HG03469 (cell line): ENCODE data around the gene ARHGEF11.

Experiments used
- ATAC-seq: cut with Tn5 transposase; IDR thresholded peaks from one replicate; pipeline ENCODE4 v1.9.1; 2021; ENCODE audit warnings: mild to moderate bottlenecking, moderate library complexity, moderate number of reproducible peaks; ENCODE audit not compliant: unreplicated experiment

ARHGEF11 gene

GRCh38 chr1:157050836-157051235 lies 5.3 kb upstream of the ARHGEF11 start:
- no peak for ATAC-seq

- ATAC-seq: no peak
These were observed 1.5 kb upstream of the ARHGEF11 start for GRCh38 chr1:157047062-157047410.

DNA sequence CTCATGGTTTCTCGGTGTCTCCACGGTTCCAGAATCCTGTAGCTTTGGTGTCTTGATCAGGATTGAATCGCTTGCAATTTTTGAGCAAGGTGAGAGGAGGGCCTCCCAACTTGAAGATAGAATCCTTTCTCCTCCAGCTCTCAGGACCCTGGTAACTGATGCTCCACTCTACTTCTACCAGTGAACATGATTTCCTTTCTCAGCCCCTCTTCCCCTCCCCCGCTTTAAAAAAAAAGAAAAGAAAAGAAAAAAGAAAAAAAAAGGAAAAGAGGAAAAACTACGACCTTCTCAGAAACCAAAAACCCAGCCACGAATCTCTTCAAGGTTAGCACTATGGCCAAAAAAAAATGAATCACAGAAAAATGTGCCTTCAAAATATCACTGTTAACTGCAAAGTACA lies 1.2 kb downstream of the ARHGEF11 start:
- no peak for ATAC-seq

- no peak for ATAC-seq
These were observed 1.9 kb downstream of the ARHGEF11 start for GRCh38 chr1:157043685-157044084.

GRCh38 chr1:157042846-157043245 lies 2.7 kb downstream of the ARHGEF11 start:
- no peak for ATAC-seq

- ATAC-seq: no peak
These were observed 4.7 kb downstream of the ARHGEF11 start for GRCh38 chr1:157040802-157041201.

DNA sequence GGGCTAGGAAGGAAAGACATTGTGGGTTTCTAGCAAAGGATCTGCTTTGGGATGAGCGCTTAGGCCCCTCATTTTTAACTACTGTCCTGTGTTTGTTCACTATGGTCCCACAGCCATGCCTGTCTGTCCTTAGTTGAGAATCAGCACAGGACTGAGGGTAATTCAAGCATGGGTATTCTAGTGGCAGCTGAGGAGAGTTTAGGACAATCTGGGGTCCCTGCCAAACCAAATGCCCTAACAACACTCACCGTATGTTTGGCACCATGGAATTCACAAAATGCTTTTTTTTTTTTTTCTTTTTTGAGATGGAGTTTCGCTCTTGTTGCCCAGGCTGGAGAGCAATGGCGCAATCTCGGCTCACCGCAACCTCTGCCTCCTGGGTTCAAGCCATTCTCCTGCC lies 10.4 kb downstream of the ARHGEF11 start:
- ATAC-seq: no peak

GRCh38 chr1:157034137-157034800 lies 11.3 kb downstream of the ARHGEF11 start:
- ATAC-seq: no peak

DNA sequence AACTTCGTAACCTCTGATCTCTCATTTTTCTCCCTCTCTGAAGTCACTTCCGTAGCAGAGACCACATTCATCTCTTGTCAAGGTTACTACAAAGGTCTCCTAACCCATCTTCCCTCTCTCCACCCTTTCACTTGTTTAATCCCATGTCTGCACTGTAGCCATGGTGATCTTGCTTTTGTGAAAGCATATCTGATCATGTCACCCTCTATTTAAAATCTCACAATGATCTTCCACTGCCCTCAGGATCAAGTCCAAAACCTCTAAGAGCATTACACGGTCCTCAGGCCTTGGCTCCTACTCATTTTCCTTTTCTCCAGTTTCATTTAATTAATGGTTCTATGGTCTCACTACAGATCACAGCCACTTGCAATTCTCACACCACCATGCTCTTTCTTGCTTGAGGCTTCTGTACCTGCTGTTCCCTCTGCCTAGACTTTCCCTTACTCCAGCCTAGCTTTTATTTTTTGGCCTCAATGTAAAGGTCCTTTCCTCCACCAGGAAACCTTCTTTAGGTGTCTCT lies 12.1 kb downstream of the ARHGEF11 start:
- no peak for ATAC-seq

GRCh38 chr1:157032303-157032702 lies 13.2 kb downstream of the ARHGEF11 start:
- ATAC-seq: no peak

GRCh38 chr1:157030728-157031127 lies 14.8 kb downstream of the ARHGEF11 start:
- ATAC-seq: no peak

DNA sequence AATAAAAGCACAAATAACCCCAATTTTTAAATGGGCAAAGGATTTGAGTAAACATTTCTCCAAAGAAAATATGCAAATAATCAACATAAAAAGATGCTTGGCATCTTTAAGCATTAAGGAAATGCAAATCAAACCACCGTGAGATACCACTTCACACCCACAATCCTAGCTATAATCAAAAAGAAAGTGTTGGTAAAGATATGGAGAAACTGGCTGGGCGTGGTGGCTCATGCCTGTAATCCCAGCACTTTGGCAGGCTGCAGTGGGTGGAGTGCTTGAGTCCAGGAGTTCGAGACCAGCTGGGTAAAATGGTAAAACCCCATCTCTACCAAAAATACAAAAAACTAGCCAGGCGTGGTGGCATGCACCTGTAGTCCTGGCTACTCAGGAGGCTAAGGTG lies 16.9 kb downstream of the ARHGEF11 start:
- ATAC-seq: no peak

- ATAC-seq: no peak
These were observed 19.7 kb downstream of the ARHGEF11 start for GRCh38 chr1:157025856-157026255.

DNA sequence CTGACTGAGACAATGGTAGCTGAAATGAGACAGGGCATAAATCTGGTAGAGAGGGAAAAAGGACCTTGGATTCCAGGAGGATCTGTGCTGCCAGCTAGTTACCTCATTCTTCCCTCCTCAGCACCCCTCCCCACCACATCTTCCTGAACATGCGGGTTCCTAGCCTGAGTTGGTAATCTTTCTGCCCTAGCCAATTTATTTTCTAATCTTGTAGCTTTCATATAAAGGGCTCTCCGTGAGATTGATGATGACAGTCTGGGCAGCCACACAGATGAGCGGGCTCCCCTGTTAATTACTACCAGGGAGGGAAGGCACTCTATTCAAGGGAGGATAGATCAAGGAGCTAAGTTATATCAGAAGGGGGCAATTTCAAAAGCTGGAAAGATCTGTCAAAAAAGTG lies 20.2 kb downstream of the ARHGEF11 start:
- ATAC-seq: no peak

- ATAC-seq: no peak
These were observed 23.9 kb downstream of the ARHGEF11 start for GRCh38 chr1:157021688-157022087.

DNA sequence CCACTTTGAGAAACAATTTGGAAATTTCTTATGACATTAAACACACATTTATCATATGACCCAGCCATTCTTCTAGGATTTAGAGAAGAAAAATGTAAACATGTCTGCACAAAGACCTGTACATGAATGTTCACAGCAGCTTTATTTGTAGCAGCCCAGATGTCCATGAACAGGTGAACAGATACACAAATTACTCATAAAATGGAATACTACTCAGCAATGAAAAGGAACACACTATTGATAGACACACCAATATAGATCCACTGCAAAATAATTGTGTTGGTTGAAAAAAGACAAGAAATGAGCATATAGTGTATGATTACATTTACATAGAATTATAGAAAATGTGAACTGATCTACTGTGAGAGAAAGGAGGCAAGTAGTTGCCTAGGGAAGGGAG lies 26.1 kb downstream of the ARHGEF11 start:
- ATAC-seq: no peak

- ATAC-seq: no peak
These were observed 33.7 kb downstream of the ARHGEF11 start for GRCh38 chr1:157011845-157012244.

DNA sequence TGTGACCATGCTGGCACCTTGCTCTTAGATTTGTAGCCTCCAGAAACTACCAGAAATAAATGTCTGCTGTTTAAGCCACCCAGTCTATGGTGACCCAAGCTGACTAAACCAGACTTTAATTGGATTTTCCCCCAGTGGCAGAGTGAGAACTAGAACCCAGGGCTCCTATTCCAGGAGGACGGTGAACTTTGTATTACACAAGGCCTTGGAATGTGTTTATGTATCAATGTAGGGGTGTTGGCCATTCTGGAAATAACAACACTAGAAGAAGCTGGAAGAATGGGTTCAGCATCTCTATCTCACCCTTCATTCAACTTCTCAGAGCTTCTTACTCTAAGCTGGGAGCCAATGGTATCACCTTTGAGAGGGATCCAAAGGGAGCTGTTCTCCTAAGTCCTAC lies 37.0 kb downstream of the ARHGEF11 start:
- ATAC-seq: no peak

DNA sequence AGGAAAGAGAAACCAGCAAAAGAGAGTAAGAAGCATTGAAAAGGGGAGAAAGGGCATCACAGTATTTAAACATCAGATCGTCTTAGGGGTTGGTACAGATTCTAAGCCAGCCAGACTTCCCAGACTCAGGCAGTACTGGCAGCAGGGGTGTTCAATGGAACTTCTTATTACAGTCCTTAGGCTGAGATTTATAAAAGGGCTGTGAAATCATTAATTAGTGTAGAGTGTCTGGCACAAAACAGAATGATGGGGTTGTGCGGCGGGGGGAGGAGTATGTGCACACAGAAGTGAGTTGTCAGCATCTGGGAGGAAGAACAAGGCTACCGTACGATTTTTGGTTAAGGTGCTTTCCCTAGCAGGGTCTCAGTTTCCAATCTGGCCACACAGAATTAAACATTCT lies 38.2 kb downstream of the ARHGEF11 start:
- ATAC-seq: no peak

- no peak for ATAC-seq
These were observed 38.9 kb downstream of the ARHGEF11 start for GRCh38 chr1:157006676-157007075.

DNA sequence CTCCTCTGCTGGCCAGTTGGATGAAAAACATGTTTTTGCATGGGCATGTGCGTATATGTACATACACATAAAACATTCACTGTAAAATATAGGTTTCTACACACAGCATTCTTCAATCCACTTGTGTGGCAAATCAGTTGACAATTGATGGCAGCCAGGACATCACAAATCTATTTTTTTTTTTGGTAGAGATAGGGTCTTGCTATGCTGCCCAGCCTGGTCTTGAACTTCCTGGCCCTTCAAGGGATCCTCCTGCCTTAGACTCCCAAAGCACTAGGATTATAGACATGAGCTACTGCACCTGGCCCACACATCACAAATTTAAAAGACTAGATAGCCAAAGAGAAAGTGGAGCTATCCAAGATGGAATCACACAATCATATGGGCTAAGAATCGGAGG lies 39.6 kb downstream of the ARHGEF11 start:
- ATAC-seq: no peak

DNA sequence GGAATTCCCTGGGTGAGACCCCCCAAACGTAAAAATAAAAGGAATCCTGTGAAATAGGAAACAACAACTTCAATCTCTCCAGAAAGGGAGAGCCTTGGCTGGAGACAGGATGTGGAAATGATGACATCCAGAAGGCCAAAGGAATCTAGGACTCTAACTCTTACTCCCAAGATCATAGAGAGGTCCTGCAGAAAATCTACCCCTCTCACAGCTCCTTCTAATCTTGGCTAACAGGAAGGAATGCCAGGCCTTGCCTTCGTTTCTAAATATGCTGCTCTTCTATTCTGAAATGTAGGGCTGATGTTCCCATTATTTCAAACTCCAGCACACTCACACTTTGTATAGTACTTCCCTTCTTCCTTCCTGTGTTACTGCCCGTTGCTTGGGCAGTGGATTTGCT lies 40.7 kb downstream of the ARHGEF11 start:
- ATAC-seq: no peak

- no peak for ATAC-seq
These were observed 41.2 kb downstream of the ARHGEF11 start for GRCh38 chr1:157004327-157004726.
